ENCODE data around the gene PNKD.

The PNKD gene

DNA sequence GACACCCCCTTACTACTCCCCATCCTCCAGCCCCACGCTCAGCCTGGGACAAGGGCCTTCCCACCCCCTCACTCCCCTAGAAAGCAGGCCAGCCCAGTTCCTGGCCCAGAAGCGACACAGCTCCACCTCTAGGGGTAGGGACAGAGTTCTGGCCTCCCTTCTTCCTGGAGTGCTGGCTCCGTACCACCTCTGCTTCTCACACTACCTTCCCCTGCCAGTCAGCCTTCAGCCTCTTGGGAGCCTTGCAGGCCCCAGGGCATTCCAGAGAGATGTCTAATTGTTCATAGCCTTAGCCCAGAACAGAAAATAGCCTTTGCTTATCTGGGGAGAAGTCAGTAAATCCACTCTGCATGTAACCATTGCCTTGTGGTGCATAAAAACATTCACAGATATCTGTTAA lies 73.3 kb downstream of the PNKD start:
- no peak for DNase-seq (ENCODE audit: low spot score)

DNA sequence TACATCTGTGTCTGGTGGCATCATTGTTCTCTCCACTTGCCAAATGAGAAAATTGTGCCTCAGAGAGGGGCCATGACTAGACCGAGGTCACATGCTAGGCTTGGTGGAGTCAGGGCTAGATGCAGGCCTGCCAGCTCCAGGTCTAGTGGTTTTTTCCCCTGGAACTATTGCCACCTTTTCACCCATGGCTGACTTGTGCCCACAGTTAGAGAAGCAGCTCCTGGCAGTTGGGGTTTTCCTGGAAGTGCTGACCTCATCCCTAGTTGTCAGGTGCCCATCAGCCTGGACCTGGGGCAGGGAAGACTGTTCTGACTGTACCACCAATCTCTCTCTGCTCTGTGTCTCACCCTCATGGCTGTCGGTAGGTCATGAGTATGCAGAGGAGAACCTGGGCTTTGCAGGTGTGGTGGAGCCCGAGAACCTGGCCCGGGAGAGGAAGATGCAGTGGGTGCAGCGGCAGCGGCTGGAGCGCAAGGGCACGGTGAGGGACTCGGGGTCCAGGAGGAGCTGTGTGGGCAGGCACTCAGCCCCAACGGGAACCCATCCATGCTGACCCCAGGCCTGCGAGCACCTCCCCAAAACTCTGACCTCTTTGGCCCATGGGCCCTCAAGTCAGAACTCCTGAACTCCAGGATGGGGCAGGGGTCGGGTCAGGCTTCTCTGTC lies 73.9 kb downstream of the PNKD start:
- DNase-seq (ENCODE audit: low spot score), result no peak

- no peak for DNase-seq (ENCODE audit: low spot score)
Measured at GRCh38 chr2:218344755-218345417, 74.6 kb downstream of the PNKD start.

DNA sequence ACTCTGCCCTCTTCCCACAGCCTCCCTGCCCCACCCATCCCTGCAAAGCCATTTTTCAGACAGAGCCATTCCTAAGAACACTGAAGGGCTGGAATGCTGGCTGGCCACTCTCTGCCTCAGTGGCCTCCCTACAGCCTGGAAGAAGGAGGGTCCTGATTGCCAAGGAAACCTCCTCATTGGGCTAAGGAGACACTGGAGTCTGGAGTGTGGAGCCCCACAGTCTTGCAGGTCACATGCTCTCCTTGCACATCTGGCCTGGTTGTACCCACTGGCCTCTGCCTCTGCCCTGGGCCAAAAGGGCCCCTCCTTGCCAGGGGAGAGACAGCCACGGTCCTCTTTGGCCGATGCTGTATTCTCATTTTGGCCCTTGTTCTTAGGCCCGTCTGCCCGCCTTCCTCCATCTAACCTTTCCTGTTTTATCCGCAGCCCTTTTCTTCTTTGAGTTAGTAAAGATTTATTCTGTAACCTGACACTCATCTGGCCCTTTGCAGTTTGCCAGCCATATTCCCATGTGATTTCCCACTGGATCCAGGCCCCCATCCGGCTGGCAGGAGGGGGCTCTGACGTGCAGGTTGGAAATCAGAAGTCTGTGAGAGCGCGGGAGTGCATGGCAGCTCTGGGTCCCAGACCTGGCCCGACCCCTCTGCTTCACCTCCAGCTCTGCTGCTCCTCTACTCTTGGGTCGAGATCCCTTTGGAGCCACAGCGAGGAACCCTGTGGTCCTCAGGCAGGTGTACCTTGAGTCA lies 75.3 kb downstream of the PNKD start:
- no peak for DNase-seq (ENCODE audit: low spot score)

DNA sequence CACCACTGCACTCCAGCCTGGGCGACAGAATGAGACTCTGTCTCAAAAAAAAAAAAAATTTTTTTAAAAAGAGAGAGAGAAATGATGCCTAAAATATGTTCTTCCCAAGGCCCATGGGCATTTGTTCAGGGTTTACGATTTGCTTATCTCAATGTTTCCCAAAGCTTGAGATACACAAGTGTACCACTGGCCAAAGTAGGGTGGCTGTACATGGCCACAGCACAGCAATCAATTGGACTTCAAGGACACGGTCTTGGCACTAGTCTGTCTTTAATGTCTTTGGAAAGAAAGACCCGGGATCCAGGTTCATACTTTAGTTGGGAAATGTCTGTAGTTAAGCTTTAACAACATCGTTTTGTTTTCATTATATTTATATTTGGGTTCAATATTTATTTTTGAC lies 76.9 kb downstream of the PNKD start:
- no peak for DNase-seq (ENCODE audit: low spot score)

- no peak for DNase-seq (ENCODE audit: low spot score)
Measured at GRCh38 chr2:218354045-218354444, 83.7 kb downstream of the PNKD start.

DNA sequence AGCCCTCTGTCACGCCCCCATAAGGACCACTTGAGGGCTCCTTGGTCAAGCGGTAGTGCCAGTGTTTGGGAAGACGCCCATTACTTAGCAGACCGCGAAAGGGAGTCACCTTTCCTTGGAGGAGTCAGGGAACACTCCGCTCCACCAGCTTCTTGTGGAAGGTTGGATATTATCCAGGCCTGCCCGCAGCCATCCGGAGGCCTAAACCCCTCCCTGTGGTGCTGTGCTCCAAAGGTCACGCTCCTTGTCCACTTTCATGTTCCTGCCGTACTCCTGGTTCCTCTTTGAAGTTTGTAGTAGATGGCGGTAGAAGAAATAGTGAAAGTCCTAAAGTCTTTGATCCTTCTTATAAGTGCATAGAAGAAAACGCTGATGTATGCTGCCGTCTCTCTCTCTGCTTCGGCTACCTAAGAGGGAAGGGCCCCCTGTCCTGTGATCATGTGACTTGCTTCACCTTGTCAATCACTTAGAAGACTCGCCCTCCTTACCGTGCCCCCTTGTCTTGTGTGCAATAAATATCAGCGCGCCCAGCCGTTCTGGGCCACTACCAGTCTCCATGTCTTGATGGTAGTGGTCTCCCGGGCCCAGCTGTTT lies 84.6 kb downstream of the PNKD start:
- no peak for DNase-seq (ENCODE audit: low spot score)

DNA sequence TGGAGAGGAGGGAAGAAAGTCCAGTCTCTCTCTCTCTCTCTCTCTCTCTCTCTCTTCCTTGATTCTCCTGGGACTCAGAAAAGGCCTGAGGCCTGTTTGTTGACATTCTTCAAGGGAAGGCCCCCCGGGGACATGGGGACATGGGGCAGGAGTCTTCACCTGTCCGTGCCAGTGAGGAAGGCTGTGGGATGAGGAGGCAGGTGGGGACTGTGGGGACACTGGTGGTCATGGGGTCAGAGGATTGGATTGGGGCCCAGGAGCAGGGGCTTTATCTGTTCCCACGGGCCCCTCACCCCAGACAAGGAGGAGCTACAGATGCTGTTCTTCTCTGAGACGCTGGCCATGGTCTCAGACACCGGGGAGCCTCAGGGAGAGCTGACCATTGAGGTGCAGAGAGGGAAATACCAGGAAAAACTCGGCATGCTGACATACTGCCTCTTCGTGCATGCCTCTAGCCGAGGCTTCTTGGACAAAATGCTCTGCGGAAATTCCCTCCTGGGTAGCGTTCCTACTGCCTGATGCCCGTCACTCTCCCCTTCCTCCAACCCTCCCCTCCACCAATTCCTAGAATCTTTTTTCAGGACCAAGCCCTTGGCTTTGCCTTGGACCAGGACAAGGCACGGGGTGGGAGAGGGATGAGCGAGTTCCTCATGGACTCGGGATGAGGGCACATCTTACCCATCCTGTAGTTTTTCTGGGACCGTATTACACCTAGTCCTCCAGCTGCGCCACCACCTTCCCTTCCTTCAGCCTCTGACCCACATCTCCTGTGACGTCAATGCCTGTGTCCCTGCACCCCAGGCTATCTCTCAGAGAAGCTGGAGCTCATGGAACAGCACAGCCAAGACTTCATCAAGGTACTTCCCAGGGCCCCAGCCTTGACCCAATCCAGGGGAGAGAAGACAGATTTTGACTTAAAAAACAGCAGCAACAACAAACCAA lies 87.2 kb downstream of the PNKD start:
- DNase-seq (ENCODE audit: low spot score), result no peak

DNA sequence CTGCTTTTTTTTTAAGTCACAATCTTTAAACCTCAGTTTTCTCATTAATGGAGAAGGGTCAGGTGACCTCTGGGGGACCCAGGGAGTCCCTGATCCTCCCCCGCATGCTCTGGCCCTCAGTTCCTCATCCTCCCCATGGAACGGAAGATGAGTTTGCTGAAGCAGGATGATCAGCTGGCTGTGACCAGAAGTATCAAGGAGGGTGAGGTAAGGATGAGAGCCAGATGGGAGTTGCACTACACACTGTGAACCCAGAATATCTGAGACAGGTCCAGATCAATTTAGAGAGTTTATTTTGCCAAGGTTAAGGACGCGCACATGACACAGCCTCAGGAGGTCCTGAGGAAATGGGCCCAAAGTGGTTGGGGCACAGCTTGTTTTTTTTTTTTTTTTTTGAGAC lies 90.1 kb downstream of the PNKD start:
- DNase-seq (ENCODE audit: low spot score), result no peak

DNA sequence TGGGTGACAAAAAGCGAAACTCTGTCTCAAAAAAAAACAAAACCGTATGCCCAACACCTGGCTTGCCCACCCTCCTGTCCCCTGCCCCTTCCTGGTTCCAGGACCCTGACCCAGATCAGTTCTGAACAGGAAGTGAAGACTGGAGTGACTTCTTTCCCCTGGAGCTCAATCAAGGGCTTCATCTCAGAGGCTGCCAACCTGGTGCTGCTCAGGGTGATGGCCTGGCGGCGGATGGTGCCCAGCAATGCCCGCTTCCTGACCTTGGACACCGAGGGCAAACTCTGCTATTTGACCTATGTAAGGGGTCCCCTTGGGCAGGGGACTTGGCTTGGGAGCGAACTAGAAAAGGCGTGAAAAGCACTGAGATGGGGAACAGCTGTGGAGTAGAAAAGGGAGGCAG lies 92.3 kb downstream of the PNKD start:
- DNase-seq (ENCODE audit: low spot score), result no peak

DNA sequence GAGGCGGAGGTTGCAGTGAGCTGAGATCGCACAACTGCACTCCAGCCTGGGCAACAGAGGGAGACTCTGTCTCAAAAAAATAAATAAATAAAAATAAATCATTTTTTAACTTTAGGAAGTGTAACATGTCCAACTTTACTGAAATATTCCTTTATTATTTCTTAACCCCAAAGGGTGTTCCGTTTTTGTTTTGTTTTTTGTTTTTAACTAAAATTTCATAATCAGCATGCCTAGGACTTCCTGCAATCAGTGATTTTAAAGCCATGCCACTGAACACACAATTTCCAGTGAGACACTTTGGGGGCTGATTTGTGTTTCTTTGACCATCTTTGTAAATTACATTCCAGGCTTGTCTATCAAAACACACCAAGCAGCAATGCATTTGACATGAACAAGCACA lies 93.4 kb downstream of the PNKD start:
- DNase-seq (ENCODE audit: low spot score), result no peak

DNA sequence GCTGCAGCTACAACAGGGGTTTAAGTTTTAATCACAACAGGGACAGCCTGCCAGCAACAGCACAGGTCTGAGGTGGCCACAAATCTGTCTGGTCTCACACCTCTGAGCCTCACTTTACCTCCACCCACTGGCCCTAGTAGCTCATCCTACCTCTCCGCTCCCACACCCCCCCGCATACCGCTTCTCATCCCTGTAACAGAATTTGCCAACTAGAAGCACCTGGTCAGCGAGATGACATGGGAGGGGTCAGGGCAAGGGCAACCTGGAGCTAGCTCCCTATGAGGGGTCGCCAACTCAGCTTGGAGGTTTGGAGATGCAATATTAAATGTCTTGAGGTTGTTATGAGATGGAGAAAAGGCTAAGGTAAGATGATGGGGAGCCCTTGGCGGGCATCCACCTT lies 93.9 kb downstream of the PNKD start:
- no peak for DNase-seq (ENCODE audit: low spot score)

DNA sequence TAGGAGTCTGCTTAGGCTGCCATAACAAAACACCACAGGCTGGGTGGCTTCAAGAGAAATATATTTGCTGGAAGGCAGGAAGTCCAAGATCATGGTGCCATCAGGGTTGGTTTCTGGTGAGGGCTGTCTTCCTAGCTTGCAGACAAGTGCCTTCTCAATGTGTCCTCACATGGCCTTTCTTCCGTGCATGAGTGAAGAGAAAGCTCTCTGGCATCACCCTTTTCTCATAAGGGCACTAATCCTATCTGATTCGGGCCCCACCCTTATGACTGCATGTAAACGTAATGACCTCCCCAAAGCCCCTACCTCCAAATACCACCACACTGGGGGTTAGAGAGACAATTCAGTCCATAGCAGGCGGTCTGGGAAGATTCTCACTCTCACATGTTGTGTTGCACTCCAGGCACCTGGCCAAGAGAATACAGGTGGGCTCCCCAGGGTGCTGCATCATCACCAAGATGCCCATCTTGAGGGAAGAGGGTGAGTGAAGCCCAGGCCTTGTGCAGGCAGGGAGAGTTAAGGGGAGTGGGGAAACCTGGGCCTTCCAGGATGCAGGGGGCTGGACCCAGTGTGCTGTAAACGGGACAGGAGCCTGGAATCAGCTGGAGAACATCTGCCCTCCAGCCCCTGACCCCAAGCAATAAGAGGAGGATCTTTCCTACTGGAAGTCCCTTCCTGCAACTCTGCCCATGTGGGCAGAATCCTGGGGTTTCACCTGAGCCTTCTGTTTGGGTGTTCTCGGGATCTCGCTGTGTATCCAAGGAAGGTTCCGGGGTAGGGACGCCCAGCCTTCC lies 96.5 kb downstream of the PNKD start:
- DNase-seq (ENCODE audit: low spot score), result no peak

- peak; percentile 53 for DNase-seq (ENCODE audit: low spot score)
Measured at GRCh38 chr2:218367415-218368149, 97.3 kb downstream of the PNKD start.

GRCh38 chr2:218368150-218368528 lies 97.8 kb downstream of the PNKD start:
- no peak for DNase-seq (ENCODE audit: low spot score)

GRCh38 chr2:218368621-218369153 lies 98.4 kb downstream of the PNKD start:
- DNase-seq (ENCODE audit: low spot score), result no peak

DNA sequence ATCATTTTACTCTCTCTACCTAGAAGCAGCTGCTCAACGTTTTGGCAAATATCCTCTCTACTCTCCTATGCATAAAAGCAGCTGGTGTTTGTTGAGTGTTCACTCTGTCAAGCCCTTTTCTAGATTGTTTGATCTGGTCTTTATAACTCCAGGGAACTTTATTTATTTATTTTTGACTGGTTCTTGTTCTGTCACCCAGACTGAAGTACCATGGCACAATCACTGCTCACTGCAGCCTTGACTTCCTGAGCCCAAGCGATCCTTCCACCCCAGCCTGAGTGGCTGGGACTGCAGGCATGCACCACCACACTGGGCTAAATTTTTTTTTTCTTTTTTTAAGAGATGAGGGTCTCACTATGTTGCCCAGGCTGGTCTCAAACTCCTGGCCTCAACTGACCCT lies 99.0 kb downstream of the PNKD start:
- no peak for DNase-seq (ENCODE audit: low spot score)

DNA sequence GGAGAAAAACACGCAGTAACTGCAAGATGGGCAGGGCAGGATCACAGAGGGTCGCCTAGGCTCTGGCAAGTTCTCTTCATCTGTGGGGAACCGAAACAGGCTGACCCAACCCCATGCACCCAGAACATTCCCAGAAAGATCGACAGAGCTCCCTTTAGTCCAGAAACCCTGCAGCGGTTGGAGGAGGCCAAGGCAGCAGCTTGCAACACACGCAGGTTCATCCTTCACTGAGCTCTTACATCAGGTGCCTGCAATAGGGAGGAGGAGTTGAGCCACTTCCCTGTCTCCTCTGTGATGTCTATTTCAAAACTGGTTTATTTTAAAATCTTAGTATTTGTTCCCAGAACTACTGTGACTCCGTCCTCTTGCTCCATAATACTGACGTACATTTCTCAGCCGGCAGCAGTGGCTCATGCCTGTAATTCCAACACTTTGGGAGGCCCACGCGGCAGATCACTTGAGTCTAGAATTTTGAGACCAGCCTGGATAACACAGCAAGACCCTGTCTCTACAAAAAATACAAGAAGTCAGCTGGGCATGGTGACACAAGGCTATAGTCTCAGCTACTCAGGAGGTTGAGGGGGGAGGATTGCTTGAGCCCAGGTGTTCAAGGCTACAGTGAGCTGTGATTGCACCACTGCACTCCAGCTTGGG lies 100.2 kb downstream of the PNKD start:
- no peak for DNase-seq (ENCODE audit: low spot score)

GRCh38 chr2:218371983-218372350 lies 101.6 kb downstream of the PNKD start:
- DNase-seq (ENCODE audit: low spot score), result no peak

DNA sequence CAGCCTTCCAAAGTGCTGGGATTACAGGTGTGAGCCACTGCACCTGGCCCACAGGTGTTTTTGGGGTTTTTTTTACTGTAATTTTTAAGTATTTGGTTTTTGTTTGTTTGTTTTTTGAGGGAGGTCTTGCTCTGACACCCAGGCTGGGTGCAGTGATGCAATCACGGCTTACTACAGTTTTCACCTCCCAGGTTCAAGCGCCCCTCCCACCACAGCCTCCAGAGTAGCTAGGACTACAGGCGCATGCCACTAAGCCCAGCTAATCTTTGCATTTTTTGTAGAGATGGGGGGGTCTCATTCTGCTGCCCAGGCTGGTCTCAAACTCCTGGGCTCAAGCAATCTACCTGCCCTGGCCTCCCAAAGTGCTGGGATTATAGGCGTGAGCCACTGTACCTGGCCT lies 104.5 kb downstream of the PNKD start:
- no peak for DNase-seq (ENCODE audit: low spot score)

Data from putamen (tissue), 1 donor.